NCI-H2081 treated with DMSO at 0.1 percent for 48 hours (cell line): ENCODE measurements around the gene MRPL2.
A peak's percentile ranks its signal among the peaks of the same experiment; 100 is the strongest.
"Not testable (repeated sequence)": the region's sequence is repeated elsewhere in the genome, so short reads cannot be mapped to it uniquely, and the experiment has no call there.

Experiments
- DNase-seq: peaks from one replicate; lab custom pipeline; 2025; lab: John Stamatoyannopoulos, UW

The MRPL2 gene

DNA sequence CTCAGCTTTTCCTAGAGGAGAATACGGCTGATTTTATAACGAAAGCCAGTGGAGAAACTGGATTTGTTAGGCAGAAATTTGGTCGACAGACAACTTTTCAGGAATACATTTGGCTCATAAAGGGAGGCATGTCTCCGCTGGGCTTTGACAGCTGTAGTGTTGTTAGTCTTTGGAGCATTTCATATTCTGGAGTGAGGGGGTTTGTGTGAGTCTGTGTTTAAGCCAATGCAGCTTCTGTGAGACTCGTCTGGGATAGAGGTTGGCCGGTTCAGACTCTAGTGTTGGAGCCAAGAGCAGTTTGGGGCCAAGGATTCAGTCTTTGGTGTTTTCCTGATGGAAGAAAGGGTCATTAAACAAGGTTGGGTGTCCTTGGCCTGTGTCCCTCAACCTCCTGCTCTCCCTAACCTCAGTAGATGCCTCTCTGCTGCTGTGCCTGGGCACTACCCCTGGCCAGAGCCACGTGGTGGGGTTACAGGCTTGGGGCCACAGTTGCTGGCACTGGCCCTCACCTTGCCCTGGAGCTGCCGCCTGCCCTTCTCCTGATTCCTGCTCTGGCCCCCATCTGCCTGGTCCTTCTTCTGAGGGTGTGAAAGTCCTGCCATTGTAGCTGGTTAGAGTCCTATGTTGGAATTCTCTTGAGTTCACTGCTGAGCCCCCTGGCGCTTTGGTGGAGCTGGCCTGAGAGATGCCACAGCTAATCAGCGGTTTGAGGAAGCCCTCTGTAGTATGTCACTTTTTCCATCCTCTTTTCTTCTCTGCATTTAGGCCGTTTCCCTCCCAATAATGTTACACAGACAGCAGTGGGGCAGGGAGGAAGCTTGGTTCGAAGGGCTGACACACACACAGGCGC is 23.8 kb upstream of the MRPL2 start:
- no peak for DNase-seq

DNA sequence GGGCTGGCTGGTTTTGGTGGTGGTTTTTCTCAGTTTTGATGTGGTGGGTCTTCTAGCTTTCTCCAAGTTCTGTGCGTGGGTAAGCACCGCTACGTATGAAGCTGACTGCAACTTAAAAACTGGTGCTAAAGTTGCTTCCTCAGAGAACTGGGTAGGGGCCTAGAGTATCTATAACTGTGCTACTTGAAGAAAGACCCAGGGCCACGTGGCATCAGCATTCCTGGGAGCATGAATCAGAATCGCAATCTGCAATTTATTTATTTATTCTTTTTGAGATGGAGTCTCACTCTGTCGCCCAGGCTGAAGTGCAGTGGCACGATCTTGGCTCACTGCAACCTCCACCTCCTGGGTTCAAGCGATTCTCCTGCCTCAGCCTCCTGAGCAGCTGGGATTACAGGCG is 22.7 kb upstream of the MRPL2 start:
- DNase-seq: not testable (repeated sequence)

DNA sequence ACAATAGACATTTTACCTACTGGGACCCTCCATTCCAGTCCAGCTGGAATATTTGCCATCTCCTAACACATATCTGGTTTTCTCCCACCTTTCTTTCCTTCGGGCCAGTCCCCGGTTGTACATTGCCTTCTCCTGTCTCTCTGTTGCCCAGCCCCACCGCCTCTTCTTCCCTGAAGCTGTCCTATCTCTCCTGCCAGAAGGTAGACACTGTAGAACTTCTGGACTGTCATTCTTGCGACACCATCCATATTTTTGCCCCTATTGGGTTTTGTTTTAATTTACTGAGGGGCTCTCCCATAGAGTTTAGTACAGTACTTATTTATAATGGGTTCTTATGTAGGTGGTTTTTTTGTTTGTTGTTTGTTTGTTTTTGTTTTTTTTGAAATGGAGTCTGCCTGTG is 21.8 kb upstream of the MRPL2 start:
- no peak for DNase-seq

DNA sequence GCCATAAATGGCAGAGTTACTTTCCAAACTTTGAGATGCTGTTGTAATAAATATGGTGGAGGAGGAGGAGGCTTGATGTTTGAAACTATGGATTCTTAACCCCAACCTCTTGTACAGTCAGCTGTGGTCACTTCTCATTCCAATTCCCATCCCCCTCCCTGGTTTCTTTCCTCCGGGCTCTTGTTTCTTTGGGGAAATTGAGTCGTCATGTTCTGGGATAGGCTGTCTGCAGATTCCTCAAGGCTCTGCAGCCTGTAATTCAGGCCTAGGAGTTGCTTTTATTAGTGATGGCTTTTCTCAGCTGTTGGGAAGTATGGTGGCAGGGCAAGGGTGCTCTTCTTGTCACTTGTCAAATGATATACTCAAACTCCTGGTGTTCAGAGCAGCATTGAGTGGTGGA is 19.5 kb upstream of the MRPL2 start:
- DNase-seq: no peak

DNA sequence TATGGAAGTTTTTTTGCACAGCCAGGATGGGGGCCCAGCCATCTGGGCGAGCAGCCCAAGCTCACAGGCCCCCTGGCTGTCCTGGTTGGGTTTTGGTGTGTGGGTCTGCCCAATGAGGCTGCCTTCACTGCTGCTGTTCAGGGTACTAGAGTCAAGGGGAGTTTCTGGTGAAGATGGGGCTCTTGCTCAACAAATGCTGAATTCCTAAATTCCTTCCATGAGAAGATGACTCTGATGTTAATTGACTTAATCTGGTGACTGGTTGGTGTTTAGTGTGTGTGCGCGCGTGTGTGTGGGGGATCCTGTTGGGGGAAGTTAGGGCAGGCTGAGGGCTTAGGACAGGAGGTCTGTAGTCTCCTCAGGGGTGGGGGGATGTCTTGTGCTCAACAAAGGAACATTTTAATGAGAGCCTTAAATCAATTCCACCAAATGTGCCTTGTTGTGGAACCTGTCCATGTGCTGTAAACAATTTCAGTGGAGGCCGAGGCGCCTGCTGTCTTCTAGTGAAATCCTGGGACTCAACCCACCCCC is 18.8 kb upstream of the MRPL2 start:
- no peak for DNase-seq

DNA sequence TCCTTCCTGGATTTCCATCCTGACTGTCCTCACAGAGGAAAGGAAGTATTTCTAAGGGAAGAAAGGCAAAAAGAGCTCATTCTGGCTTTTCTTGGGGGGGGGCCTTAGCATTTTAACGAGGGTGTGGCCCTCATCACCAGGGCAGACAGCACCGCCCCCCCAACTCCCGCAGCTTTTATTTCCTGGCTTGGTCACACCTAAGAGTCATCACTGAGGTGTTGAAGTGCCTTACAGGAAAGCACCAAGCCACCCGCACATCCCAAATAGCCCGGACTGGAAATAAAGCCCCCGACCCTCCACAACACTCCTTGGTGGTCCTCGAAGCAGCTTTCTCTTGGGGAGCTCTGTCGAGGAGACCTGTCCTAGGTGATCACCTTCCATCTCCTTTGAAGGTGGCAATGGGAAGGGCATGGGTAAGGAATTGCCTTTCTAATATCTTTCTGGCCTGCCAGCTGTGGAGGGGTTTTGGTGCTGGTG is 18.1 kb upstream of the MRPL2 start:
- DNase-seq: no peak

DNA sequence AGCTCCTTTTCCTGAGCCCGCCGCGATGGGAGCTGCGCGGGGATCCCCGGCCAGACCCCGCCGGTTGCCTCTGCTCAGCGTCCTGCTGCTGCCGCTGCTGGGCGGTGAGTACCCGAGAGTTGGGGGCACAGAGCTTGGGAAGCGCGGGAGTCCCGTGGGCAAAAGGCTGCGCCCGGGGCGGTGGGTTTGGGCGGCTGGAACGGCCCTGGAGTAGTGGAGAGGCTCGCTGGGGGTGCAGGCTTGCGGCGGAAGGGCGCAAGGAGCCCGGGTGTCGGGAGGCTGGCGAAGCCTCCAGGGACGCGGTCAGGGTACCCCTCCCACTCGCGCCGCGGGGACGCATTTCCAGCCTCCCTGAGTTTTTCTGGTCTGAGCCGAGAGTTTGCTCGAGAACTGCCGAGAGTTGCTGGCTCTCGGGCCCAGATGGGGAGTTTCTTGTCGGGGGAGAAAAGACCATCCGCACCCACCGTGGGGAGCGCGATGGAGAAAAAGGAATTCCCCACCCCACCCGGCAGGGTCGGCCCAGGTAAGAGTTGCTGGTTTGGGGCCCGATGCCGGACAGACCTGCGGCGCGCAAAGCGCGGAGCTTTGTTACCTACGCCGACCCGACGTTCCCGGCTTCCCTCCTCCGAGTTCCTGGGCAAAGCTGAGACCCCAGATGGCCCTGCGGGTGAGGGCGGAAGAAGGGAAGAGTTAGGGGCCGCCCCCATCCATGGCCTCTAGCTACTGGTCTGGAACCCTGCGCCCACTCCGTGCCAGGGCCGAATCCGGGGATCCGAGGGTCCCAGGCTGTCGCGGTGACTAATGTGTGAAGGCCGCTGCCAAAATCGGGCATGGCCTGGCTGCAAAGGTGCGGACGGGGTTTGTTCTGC is 17.5 kb upstream of the MRPL2 start:
- DNase-seq: no peak

DNA sequence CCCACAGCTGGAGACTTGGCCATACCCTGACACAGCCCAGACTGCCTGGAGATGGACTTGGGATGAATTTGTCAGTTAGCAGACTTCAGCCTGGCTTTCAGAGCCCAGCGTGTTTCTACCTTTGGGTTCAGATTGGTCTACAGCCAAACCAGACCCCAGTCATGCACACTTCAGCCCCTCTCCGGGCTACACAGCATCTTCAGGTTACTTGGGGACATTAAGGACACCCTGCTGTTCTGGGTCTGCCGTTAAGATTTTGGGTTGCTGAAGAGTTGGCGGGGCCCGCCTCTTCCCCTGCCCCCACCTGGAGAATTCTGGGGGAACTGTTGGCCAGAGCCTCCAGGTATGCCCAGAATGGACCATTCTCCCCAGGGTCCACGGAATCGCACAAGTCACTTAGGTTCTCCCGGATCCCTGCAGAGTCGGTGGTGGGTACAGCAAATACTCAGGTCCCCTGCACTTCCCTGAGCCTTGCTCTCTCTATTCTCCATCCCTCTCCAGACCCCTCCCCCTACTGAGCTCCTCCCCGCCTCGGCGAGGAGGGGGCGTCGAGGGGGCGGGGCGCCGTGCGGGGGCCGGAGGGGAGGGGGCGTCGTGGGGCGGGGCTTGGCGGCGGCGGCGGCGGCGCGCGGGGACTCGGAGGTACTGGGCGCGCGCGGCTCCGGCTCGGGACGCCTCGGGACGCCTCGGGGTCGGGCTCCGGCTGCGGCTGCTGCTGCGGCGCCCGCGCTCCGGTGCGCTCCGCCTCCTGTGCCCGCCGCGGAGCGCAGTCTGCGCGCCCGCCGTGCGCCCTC is 16.6 kb upstream of the MRPL2 start, which contains the start of gene PTK7:
Gene PTK7 (plus strand): TSS at position 645 of the 794 bp plus-strand sequence. CDS start 175 bp downstream, outside the sequence.
- DNase-seq: no peak

DNA sequence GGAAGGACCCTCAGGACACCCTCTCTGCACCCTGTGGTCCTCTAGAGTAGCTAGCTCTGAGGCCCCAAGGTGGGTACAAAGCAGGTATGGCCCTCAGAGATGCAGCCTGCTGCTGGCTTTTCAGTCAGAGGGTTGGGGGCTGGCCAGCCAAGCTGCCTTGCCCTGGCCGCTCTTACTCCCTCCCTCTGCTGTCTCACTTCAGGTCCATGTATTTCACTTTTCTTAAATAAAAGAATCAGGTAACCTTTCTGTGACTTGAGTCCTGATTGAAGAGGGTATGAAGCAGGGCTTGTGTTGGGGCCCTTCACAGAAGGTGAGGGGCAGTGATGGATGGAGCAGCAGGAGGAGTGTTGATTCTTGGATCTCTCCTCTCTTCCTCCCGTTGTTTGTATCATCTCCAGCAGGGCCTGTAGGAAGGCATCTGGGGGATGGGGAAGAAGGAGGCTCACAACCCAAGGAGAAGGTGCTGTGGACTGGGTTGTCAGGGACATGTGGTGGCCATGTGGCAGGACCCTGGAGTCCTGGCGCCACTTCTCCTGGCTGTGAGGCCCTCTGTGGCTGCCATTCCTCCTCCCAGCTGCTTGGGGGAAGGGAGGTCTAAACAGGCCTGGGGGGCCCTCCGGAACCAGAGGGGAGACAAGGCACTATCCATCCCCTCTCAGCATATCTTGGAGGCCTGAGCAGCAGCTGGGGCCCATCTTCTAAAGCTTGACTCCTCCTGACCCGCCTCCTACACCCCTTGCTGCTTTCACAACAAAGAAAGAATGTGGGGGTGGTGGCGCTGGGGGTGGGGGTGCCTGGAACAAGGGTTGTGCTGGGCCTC is 15.8 kb upstream of the MRPL2 start:
- DNase-seq: no peak

DNA sequence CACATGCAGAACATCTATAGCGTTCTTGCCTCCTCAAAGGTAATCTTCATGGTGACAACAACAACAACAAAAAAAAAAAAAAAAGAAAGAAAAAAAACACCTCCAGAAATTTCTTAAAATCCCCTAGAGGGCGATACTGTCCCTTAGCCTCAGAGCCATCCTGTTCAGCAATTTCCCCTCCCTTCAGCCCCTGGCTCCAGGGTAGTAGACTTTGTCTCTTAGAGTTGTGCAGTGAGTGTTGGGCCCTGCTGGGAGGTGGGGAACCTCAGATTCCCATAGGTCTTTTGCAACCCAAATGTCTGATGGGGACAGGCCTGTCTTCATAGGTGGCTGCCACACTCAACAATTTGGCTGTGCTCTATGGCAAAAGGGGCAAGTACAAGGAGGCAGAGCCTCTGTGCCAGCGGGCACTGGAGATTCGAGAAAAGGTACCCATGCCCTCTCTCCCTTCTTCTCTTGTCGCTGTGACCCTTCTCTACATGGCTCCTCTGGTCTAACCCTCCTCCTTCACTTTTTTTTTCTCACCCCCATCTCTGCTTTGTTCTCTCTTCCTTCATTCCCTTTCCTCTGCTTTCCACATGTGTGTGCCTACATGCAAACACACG is 10.9 kb upstream of the MRPL2 start:
- no peak for DNase-seq

DNA sequence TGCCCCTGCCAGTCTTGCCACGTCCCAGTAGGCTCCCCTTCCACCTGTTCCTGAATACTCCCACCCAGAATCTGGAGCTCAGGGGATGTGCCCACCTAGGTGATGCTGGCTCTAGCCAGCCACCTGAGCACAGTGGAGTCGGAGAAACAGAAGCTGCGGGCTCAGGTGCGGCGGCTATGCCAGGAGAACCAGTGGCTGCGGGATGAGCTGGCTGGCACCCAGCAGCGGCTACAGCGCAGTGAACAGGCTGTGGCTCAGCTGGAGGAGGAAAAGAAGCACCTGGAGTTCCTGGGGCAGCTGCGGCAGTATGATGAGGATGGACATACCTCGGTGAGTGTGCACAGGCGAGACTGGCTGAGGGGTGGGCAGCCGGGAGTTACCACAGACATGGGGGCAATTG is 3.6 kb upstream of the MRPL2 start:
- DNase-seq: no peak

DNA sequence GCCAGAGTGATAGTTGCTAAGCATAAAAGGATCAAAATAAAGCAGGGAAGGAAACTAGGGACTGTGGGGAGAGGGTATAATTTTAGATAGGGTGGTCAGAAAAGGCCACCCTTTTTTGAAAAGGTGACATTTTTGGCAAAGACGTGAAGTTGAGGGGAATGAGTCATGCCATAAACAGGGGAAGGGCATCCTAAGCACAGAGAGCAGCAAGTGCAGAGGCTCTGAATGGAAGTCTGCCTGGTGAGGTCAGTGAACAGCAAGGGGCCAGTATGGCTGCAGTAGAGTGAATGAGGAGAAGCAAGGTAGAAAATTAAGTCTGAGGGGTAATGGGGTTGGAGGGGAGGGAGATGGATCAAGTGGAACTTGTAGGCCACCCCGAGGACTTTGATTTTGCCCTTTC is 2.6 kb upstream of the MRPL2 start:
- no peak for DNase-seq

DNA sequence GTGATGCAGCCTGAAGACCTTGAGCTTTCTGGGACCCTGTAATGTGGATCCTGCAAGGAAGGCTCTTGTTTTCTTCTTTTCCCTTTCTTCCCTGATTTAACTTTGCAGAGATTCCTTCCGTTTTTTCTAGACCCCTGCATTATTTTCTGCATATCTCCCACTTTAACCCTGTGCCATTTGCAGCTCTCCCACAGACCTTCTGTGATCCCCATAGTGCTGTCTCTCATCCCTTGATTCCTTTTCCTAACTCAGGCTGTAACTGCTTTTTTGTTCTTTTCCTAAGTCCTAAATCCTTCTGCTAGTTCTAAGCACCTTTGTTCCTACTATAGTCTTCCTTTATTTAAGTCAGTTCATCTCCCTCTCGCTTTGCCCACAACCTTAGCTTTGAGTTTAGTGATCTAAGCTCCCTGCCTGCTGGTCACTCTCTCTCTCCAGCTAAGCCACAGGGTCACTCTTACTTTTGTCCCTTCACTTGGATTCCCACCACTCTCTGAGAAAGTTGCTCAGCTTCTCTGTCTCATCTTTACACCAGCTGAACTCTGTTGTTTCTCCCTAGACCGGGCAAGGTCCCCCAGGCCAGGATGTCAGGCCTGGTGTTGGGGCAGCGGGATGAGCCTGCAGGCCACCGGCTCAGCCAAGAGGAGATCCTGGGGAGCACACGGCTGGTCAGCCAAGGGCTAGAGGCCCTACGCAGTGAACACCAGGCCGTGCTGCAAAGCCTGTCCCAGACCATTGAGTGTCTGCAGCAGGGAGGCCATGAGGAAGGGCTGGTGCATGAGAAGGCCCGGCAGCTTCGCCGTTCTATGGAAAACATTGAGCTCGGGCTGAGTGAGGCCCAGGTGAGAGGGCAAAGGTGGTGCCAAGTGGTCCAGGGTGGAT is 1.8 kb upstream of the MRPL2 start:
- DNase-seq: no peak

DNA sequence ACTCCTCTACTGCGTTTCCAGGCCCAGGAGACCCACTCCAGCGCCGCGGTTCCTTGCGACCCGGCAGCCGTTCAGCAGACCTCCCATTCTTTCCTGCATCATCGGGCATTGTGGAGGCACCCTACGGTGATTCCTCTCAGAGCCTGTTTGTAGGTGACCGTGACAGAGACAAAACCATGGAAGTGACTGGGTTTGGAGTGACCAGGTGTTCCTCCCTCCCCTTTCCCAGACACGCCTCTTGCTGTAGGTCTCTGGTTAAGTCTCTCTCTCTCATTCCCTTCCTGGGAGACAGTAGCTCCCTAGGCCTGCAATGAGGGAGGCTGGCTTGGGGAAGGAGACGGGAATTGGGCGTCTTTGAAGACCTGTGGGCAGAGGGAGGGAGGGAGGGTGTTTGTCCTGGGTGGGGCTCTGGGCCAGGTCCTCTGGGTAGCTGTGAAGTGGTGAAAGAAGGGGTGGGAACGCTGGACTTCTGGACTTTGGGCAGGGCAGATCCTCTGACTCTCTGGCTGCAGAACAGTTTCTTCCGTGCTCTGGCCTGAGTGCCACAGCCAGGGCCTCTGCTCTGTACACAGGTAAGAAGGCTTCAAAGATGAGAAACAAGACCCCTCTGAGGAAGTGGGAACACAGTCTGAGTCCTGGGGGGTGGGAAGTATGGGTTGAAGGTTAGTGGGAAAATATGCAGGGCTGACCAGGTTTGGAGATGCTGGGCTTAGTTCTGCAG is 960 bp upstream of the MRPL2 start:
- DNase-seq: no peak

DNA sequence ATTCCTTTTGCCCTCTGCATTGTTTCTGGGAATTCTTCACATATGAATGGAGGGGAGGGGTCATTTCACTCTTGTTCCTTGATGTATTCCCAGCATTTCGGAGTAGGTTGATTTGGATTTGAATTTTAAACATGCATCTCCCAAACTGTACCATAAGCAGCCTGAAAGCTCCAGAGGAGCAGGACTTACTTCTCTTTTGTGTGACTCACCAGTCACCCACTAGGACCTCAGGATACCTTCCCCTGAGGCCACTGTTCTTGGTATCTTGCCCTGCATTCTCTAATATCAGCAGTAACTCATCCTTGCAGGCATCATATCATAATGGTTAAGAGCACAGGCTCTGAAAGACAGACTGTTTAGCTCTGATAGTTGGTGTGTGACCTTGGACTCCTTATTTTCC is 703 bp downstream of the MRPL2 start:
- no peak for DNase-seq

DNA sequence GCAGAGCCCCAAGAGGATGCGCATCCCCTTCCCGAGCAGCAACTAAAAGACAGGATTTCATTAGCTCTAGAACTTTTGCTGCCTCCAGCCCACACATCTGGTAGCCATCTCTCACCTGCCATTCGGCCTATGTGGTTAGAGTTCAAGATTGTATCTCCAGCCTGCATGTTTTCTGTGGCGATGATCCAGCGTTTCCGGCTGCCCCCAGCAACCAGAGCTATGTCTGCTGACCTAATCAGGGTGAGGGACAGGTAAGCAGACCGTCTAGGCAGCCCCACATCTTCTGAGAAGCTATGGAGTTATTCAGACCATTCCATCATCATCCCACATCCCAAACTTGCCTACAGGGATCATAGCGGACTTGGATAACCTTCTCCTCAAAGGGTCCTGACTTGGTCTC is 3.3 kb downstream of the MRPL2 start:
- DNase-seq: no peak

DNA sequence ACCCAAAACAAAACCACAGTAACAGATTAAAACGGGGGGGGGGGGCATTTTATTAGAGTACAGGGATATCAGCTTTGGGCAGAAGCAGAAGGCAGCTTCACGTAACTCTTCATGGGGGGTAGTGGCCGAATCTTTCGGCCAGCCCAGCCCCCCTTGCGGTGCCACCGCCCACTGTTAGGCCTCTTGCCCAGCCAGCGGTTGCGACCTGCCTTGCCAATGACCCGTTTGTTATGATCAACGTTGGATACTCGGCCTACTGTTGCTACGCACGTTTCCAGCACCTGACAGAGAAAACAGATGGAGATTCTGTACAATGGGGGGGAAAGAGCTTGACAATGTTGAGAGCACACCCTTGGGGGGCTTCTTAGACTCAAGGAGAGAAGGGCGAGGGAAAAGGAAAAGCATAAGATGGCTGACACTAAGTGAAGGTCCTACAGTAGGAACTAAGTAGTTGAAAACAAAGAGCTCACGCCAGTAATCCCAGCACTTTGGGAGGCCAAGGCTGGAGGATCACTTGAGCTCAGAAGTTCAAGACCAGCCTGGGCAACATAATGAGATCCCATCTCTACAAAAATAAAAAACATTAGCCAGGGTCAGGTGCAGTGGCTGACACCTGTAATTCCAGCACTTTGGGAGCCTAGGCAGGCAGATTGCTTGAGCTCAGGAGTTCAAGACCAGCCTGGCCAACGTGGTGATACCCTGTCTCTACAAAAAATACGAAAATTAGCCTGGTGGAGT is 4.9 kb downstream of the MRPL2 start:
- DNase-seq: no peak

DNA sequence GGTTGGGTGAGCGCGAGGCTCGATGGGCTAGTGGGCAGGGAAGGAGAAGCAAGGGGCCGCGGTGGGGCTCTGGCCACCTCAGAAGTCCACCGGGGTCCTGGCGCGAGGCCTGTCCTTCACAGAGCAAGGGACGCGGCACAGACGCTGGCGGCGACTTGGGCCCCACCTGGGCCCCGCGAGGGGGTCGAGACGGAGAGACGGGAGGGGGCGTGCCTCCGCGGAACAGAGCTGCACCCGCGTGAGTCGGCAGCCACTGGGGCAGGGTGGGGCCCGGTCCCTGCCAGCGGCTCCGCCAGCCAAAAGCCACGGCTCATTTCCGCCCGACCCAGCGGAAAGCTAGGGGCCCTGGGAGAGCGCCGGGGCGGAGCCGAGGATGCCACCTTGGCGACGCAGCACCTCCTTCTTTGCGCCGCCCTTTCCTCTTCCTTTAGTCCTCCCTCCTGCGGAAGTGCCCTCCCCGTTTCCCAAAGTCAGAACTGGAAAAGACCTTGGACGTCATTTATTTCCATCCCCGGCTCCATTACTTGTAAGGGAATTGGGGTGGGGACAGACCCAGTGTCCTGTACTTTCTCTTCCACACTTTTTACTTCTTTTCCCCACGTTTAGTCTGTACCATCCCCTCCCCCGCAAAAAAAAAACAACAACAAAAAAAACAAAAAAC is 5.6 kb downstream of the MRPL2 start, which contains the start of gene CUL7:
Gene CUL7 (minus strand): TSS at position 307 of the 661 bp plus-strand sequence. CDS start 1,063 bp downstream, outside the sequence.
- peak; percentile 57 for DNase-seq
